ENCODE data around the gene SP7.

Gene SP7

GRCh38 chr12:53306826-53307225 is 29.3 kb downstream of the SP7 start:
- TF ChIP-seq REST (IDR thresholded peaks at IDR 0.05; ENCODE audit: insufficient read depth in 1 of 2, low read depth in 2 of 2, low read length in 2 of 2) (no peak), POLR2AphosphoS5 (IDR thresholded peaks at IDR 0.05; ENCODE audit: low read depth, low read length) (no peak; the same call in 1 of the 2 replicates), FOXP2 (optimal IDR thresholded peaks at IDR 0.05; ENCODE audit: borderline replicate concordance, extremely low read depth, extremely low read length, insufficient read depth) (no peak), SIN3A (IDR thresholded peaks at IDR 0.05; ENCODE audit: borderline replicate concordance, insufficient read depth, low read length) (no peak), TAF1 (IDR thresholded peaks at IDR 0.05; ENCODE audit: borderline replicate concordance, insufficient read depth, low read length) (no peak)

GRCh38 chr12:53302903-53303302 is 33.3 kb downstream of the SP7 start:
- TF ChIP-seq TAF1 (IDR thresholded peaks at IDR 0.05; ENCODE audit: borderline replicate concordance, insufficient read depth, low read length) (no peak), FOXP2 (optimal IDR thresholded peaks at IDR 0.05; ENCODE audit: borderline replicate concordance, extremely low read depth, extremely low read length, insufficient read depth) (no peak), SIN3A (IDR thresholded peaks at IDR 0.05; ENCODE audit: borderline replicate concordance, insufficient read depth, low read length) (no peak), REST (IDR thresholded peaks at IDR 0.05; ENCODE audit: insufficient read depth in 1 of 2, low read depth in 2 of 2, low read length in 2 of 2) (no peak), POLR2AphosphoS5 (IDR thresholded peaks at IDR 0.05; ENCODE audit: low read depth, low read length) (no peak; the same call in 1 of the 2 replicates)

GRCh38 chr12:53300187-53300586 is 36.0 kb downstream of the SP7 start:
- TF ChIP-seq SIN3A (IDR thresholded peaks at IDR 0.05; ENCODE audit: borderline replicate concordance, insufficient read depth, low read length) (no peak), POLR2AphosphoS5 (IDR thresholded peaks at IDR 0.05; ENCODE audit: low read depth, low read length) (no peak), REST (IDR thresholded peaks at IDR 0.05; ENCODE audit: insufficient read depth in 1 of 2, low read depth in 2 of 2, low read length in 2 of 2) (no peak)

- TF ChIP-seq REST (IDR thresholded peaks at IDR 0.05; ENCODE audit: insufficient read depth in 1 of 2, low read depth in 2 of 2, low read length in 2 of 2) (no peak), TAF1 (IDR thresholded peaks at IDR 0.05; ENCODE audit: borderline replicate concordance, insufficient read depth, low read length) (peak; percentile 58; the same call in 1 of the 2 replicates), FOXP2 (optimal IDR thresholded peaks at IDR 0.05; ENCODE audit: borderline replicate concordance, extremely low read depth, extremely low read length, insufficient read depth) (peak; percentile 43), SIN3A (IDR thresholded peaks at IDR 0.05; ENCODE audit: borderline replicate concordance, insufficient read depth, low read length) (peak; percentile 31; the same call in 1 of the 2 replicates), POLR2AphosphoS5 (IDR thresholded peaks at IDR 0.05; ENCODE audit: low read depth, low read length) (peak; percentile 93)
Observed at GRCh38 chr12:53299454-53300180, 36.5 kb downstream of the SP7 start, which contains the start of gene MYG1. TSS of gene MYG1 (plus strand) at chr12:53299695. CDS start at chr12:53299738, 43 bp downstream.
